ENCODE measurements around the gene EPB42.

Gene EPB42

DNA sequence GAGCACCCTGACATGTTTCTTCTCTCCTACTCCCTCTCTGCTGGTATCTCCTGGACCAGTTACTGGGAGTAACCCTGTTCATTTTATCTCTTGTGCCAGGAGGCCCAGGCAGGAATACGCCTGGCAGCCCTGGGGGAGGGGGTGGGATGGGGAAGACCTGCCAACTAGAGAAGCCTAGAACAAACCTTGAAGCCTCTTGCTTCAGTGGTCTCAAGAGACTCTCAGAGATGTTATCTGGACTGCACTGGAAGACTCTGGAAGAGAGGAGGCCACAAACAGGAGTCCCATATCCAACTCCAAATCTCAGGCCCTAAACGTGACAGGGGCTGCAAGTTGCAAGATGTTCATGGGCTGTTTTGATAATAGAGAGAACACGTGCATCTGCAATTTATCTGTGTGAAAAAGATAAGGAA is at the start of gene EPB42:
Gene EPB42, minus strand, starts transcription at position 28 of the 413 bp plus-strand sequence. CDS start 193 bp downstream, outside the sequence.
- TF ChIP-seq, protein P1, sequence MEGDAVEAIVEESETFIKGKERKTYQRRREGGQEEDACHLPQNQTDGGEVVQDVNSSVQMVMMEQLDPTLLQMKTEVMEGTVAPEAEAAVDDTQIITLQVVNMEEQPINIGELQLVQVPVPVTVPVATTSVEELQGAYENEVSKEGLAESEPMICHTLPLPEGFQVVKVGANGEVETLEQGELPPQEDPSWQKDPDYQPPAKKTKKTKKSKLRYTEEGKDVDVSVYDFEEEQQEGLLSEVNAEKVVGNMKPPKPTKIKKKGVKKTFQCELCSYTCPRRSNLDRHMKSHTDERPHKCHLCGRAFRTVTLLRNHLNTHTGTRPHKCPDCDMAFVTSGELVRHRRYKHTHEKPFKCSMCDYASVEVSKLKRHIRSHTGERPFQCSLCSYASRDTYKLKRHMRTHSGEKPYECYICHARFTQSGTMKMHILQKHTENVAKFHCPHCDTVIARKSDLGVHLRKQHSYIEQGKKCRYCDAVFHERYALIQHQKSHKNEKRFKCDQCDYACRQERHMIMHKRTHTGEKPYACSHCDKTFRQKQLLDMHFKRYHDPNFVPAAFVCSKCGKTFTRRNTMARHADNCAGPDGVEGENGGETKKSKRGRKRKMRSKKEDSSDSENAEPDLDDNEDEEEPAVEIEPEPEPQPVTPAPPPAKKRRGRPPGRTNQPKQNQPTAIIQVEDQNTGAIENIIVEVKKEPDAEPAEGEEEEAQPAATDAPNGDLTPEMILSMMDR (IDR thresholded peaks at IDR 0.05; ENCODE audit: insufficient read depth, low read length, poor library complexity, severe bottlenecking) = no peak
- no peak for TF ChIP-seq EZH2phosphoT487 (conservative IDR thresholded peaks at IDR 0.05; ENCODE audit: low read length)

DNA sequence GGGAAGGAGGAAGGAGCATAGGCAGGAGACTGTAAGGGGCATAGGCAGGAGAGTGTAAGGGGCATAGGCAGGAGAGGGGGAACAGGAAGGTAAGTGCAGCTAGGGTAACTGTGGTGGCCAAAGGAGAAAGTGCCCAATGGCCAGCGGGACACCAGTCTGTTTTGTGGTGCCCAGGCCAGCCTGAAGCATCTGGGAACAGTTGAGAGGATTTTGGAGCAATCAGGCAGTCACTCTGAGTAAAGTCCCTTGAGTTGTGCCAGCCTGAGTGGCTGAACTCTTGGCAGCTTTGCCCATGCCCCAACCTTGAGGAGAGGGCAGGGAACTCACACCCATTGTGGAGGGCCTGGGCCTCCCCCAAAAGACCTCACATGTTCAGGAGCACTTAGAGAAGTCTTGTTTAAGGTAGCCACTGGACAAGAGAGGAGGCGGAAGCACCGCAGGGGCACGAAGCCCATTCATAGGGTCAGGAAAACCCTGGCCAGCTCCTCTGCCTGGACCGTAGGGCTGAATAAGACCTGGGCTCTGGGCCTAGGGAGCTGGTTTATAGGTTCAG is 49.4 kb upstream of the EPB42 start:
- H3K27me3 ChIP-seq (ENCODE audit: low read length) = no peaks in the 10 kb centered on the region
- TF ChIP-seq, protein P1 (IDR thresholded peaks at IDR 0.05; ENCODE audit: insufficient read depth, low read length, poor library complexity, severe bottlenecking) = no peak
- no peak for TF ChIP-seq EZH2phosphoT487 (conservative IDR thresholded peaks at IDR 0.05; ENCODE audit: low read length)
- H3K27ac ChIP-seq (ENCODE audit: low read depth, low read length) = no peak overlapping the region
- H2AFZ ChIP-seq (ENCODE audit: low read depth, low read length, severe bottlenecking) = no peak overlapping the region
- no peaks in the 10 kb centered on the region for H4K20me1 ChIP-seq (ENCODE audit: low read depth, low read length)
- no peak overlapping the region for H3K4me3 ChIP-seq (ENCODE audit: insufficient read depth, low read length, poor library complexity, severe bottlenecking)
- H3K9ac ChIP-seq (ENCODE audit: low read length) = no peak overlapping the region
- H3K36me3 ChIP-seq (ENCODE audit: low read length) = no peaks in the 10 kb centered on the region
- no peak overlapping the region for H3K4me2 ChIP-seq (ENCODE audit: low read depth, low read length, poor library complexity, severe bottlenecking)
- H3K9me2 ChIP-seq (replicated peaks; ENCODE audit: insufficient read depth, low read length) = no peaks in the 10 kb centered on the region
- 0 out of 2 replicates have a peak, but pooled peaks cover 4% of the 10 kb centered on the region for H3K9me3 ChIP-seq (ENCODE audit: insufficient read depth, low read length)
- no peaks in the 10 kb centered on the region for H3K79me2 ChIP-seq (ENCODE audit: insufficient read depth, low read length)
- no peaks in the 10 kb centered on the region for H3F3A ChIP-seq (ENCODE audit: insufficient read depth)

More for the DNA sequence above, at the start of gene EPB42:
- Histone ChIP-seq H4K20me1 (ENCODE audit: low read depth, low read length) (no peaks in the 10 kb centered on the region), H3K4me3 (ENCODE audit: insufficient read depth, low read length, poor library complexity, severe bottlenecking) (no peak within 1 kb of the TSS), H3K9me3 (ENCODE audit: insufficient read depth, low read length) (no peaks in the 10 kb centered on the region), H3K9ac (ENCODE audit: low read length) (no peak within 1 kb of the TSS), H3K4me2 (ENCODE audit: low read depth, low read length, poor library complexity, severe bottlenecking) (no peak within 1 kb of the TSS), H3K27me3 (ENCODE audit: low read length) (no peaks in the 10 kb centered on the region; the same call in 1 of the 2 replicates), H2AFZ (ENCODE audit: low read depth, low read length, severe bottlenecking) (no peak within 1 kb of the TSS), H3K36me3 (ENCODE audit: low read length) (no peaks in the 10 kb centered on the region), H3K9me2 (replicated peaks; ENCODE audit: insufficient read depth, low read length) (no peaks in the 10 kb centered on the region), H3F3A (ENCODE audit: insufficient read depth) (no peaks in the 10 kb centered on the region), H3K27ac (ENCODE audit: low read depth, low read length) (no peak within 1 kb of the TSS), H3K79me2 (ENCODE audit: insufficient read depth, low read length) (no peaks in the 10 kb centered on the region)

DNA sequence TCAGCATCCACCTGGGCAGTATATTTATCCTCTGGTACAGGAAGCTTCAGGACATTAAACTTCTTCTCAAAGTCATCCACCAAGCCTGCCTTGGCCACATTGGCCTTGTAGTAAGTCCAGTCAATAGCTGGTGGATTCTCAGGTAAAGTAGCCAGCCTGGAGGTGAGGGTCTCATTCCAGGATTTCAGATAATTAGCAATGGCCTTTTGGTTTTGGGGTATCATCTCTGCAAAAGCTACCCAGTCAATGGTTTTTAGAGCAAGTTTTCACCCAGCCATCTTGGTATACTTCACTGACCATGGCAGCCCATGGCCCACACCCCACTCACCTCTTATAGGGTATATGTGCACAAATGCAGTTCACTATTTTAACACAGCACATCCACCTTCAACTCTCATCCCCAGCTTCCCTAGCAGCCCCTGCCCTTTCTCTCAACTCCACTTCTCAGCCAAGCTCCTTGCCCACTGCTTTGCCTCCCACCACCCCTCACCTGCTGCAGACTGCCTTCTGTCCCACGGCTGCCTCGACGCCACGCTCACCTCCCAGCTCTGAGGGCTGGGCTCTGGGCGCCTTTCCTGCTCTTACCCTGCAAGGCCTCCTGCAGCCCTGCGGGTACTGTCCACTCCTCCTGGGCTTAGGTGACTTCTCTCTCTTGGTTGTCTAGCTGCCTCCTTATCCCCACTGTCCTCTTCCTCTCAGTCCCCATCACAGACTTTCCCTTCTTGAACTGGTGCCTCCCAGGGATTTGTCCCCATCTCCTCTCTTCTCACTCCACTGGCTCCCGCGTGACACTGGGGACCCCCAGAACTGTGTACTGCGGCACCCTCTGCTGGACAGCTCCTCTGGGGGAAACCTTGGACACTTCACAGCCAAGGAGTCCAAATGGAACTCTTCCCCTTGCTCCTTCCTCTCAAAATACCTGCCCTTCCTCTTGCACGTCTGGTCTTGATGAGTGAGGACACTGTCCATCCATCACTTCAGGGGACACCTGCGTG is 47.6 kb upstream of the EPB42 start:
- 0 out of 2 replicates have a peak, but pooled peaks cover 4% of the 10 kb centered on the region for H3K9me3 ChIP-seq (ENCODE audit: insufficient read depth, low read length)
- no peak overlapping the region for H2AFZ ChIP-seq (ENCODE audit: low read depth, low read length, severe bottlenecking)
- TF ChIP-seq, protein P1 (IDR thresholded peaks at IDR 0.05; ENCODE audit: insufficient read depth, low read length, poor library complexity, severe bottlenecking) = no peak
- TF ChIP-seq EZH2phosphoT487 (conservative IDR thresholded peaks at IDR 0.05; ENCODE audit: low read length) = no peak
- no peaks in the 10 kb centered on the region for H3K9me2 ChIP-seq (replicated peaks; ENCODE audit: insufficient read depth, low read length)
- H3K79me2 ChIP-seq (ENCODE audit: insufficient read depth, low read length) = no peaks in the 10 kb centered on the region
- no peak overlapping the region for H3K4me3 ChIP-seq (ENCODE audit: insufficient read depth, low read length, poor library complexity, severe bottlenecking)
- H3K4me2 ChIP-seq (ENCODE audit: low read depth, low read length, poor library complexity, severe bottlenecking) = no peak overlapping the region
- no peaks in the 10 kb centered on the region for H4K20me1 ChIP-seq (ENCODE audit: low read depth, low read length)
- H3K27ac ChIP-seq (ENCODE audit: low read depth, low read length) = no peak overlapping the region
- H3K27me3 ChIP-seq (ENCODE audit: low read length) = no peaks in the 10 kb centered on the region
- H3K36me3 ChIP-seq (ENCODE audit: low read length) = no peaks in the 10 kb centered on the region
- H3F3A ChIP-seq (ENCODE audit: insufficient read depth) = no peaks in the 10 kb centered on the region
- no peak overlapping the region for H3K9ac ChIP-seq (ENCODE audit: low read length)
